Measurements from ENCODE around the gene CAPG. TPM values are rescaled to one million over a fixed set of nuclear protein-coding genes. Genes with fewer than 3 reads are reported as not detected.

CAPG gene
- polyA plus RNA-seq, 1 donor (not counting 4 experiments of a cell fraction or from before 2014, with no cell fraction given), result 466 TPM

- TF ChIP-seq CTCF (optimal IDR thresholded peaks at IDR 0.05 in 1 of 3, IDR thresholded peaks at IDR 0.05 in 1 of 3, conservative IDR thresholded peaks at IDR 0.05 in 1 of 3; ENCODE audit: extremely low read depth in 1 of 3, insufficient read depth in 2 of 3, low read length in 3 of 3) (no peak), EZH2 (IDR thresholded peaks at IDR 0.05; ENCODE audit: low read length) (no peak)
- H3K4me2 ChIP-seq (ENCODE audit: control insufficient read depth, extremely low read depth, insufficient read depth, low read depth, low read length), result no peak overlapping the region
- no peaks in the 10 kb centered on the region for H3K79me2 ChIP-seq (ENCODE audit: control insufficient read depth, insufficient read depth, low read length)
- H3K9me1 ChIP-seq (ENCODE audit: control insufficient read depth, extremely low read depth, insufficient read depth, low read length), result no peaks in the 10 kb centered on the region
- no peak overlapping the region for H3K27ac ChIP-seq (ENCODE audit: control insufficient read depth, insufficient read depth, low read length)
- FAIRE-seq, result no peak
- no peaks in the 10 kb centered on the region for H3K27me3 ChIP-seq (ENCODE audit: control insufficient read depth, extremely low read depth, insufficient read depth, low read length)
- H3K36me3 ChIP-seq (ENCODE audit: control insufficient read depth in 2 of 2, extremely low read depth in 1 of 2, insufficient read depth in 2 of 2, low read length in 2 of 2), result no peaks in the 10 kb centered on the region
- DNase-seq (ENCODE audit: low read depth, low spot score), result no peak
- H3K4me3 ChIP-seq (ENCODE audit: control insufficient read depth in 2 of 3, extremely low read depth in 1 of 3, insufficient read depth in 2 of 3, low read depth in 1 of 3, low read length in 3 of 3), result no peak overlapping the region
- H3K9me3 ChIP-seq (ENCODE audit: control insufficient read depth, low read depth, low read length), result no peaks in the 10 kb centered on the region
- no peak overlapping the region for H3K9ac ChIP-seq (ENCODE audit: control insufficient read depth, extremely low read depth, insufficient read depth, low read length)
- no peak overlapping the region for H2AFZ ChIP-seq (ENCODE audit: control insufficient read depth, low read length)
- peaks cover 18% of the 10 kb centered on the region for H3K4me1 ChIP-seq (ENCODE audit: control insufficient read depth, extremely low read depth, insufficient read depth, low read length)
- dilution Hi-C loops (cut with MboI; ENCODE audit: extremely low pct_ligation_motif_present, low sequenced_read_pairs), result no loop called here
- no peaks in the 10 kb centered on the region for H4K20me1 ChIP-seq (ENCODE audit: control insufficient read depth, extremely low read depth, insufficient read depth, low read length)
Observed at GRCh38 chr2:85447222-85447585, 37.0 kb upstream of the CAPG start.

- H3K79me2 ChIP-seq (ENCODE audit: control insufficient read depth, insufficient read depth, low read length), result no peaks in the 10 kb centered on the region
- TF ChIP-seq EZH2 (IDR thresholded peaks at IDR 0.05; ENCODE audit: low read length), result no peak
- no peak for TF ChIP-seq CTCF (optimal IDR thresholded peaks at IDR 0.05 in 1 of 3, IDR thresholded peaks at IDR 0.05 in 1 of 3, conservative IDR thresholded peaks at IDR 0.05 in 1 of 3; ENCODE audit: extremely low read depth in 1 of 3, insufficient read depth in 2 of 3, low read length in 3 of 3)
- no peak overlapping the region for H2AFZ ChIP-seq (ENCODE audit: control insufficient read depth, low read length)
- H3K4me1 ChIP-seq (ENCODE audit: control insufficient read depth, extremely low read depth, insufficient read depth, low read length), result peaks cover 18% of the 10 kb centered on the region
- no peaks in the 10 kb centered on the region for H3K9me1 ChIP-seq (ENCODE audit: control insufficient read depth, extremely low read depth, insufficient read depth, low read length)
- H3K4me3 ChIP-seq (ENCODE audit: control insufficient read depth in 2 of 3, extremely low read depth in 1 of 3, insufficient read depth in 2 of 3, low read depth in 1 of 3, low read length in 3 of 3), result no peak overlapping the region
- H3K36me3 ChIP-seq (ENCODE audit: control insufficient read depth in 2 of 2, extremely low read depth in 1 of 2, insufficient read depth in 2 of 2, low read length in 2 of 2), result no peaks in the 10 kb centered on the region
- dilution Hi-C loops (cut with MboI; ENCODE audit: extremely low pct_ligation_motif_present, low sequenced_read_pairs), result no loop called here
- no peaks in the 10 kb centered on the region for H3K27me3 ChIP-seq (ENCODE audit: control insufficient read depth, extremely low read depth, insufficient read depth, low read length)
- no peaks in the 10 kb centered on the region for H4K20me1 ChIP-seq (ENCODE audit: control insufficient read depth, extremely low read depth, insufficient read depth, low read length)
- H3K27ac ChIP-seq (ENCODE audit: control insufficient read depth, insufficient read depth, low read length), result no peak overlapping the region
- H3K4me2 ChIP-seq (ENCODE audit: control insufficient read depth, extremely low read depth, insufficient read depth, low read depth, low read length), result no peak overlapping the region
- FAIRE-seq (no peak), DNase-seq (ENCODE audit: low read depth, low spot score) (no peak)
- H3K9me3 ChIP-seq (ENCODE audit: control insufficient read depth, low read depth, low read length), result no peaks in the 10 kb centered on the region
- H3K9ac ChIP-seq (ENCODE audit: control insufficient read depth, extremely low read depth, insufficient read depth, low read length), result peak overlapping the region; percentile 9
Observed at GRCh38 chr2:85446296-85447221, 36.4 kb upstream of the CAPG start.

Data from keratinocyte (primary cell).